SK-N-SH (cell line): ENCODE results near the gene PPP2R3B.

Experiments used
- CHD2 ChIP-seq: fragments of 150-350 bp; IDR thresholded peaks from 2 replicates; pipeline ENCODE4 v1.6.1; 2018; ENCODE audit warnings: low read length; ENCODE audit not compliant: partially characterized antibody
- CTCF ChIP-seq: fragments of 200-600 bp; sonication (generic); IDR thresholded peaks from 2 replicates; pipeline ENCODE4 v1.6.1; 2017; ENCODE audit warnings: antibody characterized with exemption, mild to moderate bottlenecking, moderate library complexity
- EP300 ChIP-seq, 2 experiments: IDR thresholded peaks; 2 replicates each; pipeline versions ENCODE4 v1.4.0 to v1.6.1; 2012; ENCODE audit warnings: borderline replicate concordance in 1 of 2, low read depth in 1 of 2, low read length in 1 of 2
- MAX ChIP-seq: IDR thresholded peaks from 2 replicates; pipeline ENCODE4 v1.4.0; 2012; ENCODE audit warnings: low read depth
- MXI1 ChIP-seq: IDR thresholded peaks from 2 replicates; pipeline ENCODE4 v1.6.1; 2012; ENCODE audit warnings: mild to moderate bottlenecking, low read depth, low read length, improper control_type of control experiment
- RCOR1 ChIP-seq: fragments of 150-350 bp; IDR thresholded peaks from 2 replicates; pipeline ENCODE4 v1.6.1; 2017; ENCODE audit warnings: antibody characterized with exemption, low read length
- REST ChIP-seq: IDR thresholded peaks from 2 replicates; pipeline ENCODE4 v1.6.1; 2012; ENCODE audit warnings: mild to moderate bottlenecking, low read depth, low read length, moderate library complexity

GRCh38 chrX:311156-312129, 75.3 kb downstream of the PPP2R3B start:
- no peak for TF ChIP-seq CTCF
- TF ChIP-seq MXI1, result no peak
- TF ChIP-seq CHD2, result no peak
- no peak for TF ChIP-seq REST
- TF ChIP-seq EP300 (IDR thresholded peaks at IDR 0.05; ENCODE audit: borderline replicate concordance in 1 of 2, low read depth in 1 of 2, low read length in 1 of 2), result no peak
- TF ChIP-seq RCOR1, result no peak
- no peak for TF ChIP-seq MAX
